Fibroblast of skin of left biceps (primary cell): ENCODE results near the gene WDFY1.

Experiments used
- DNase-seq, 2 experiments: peaks; one replicate each; pipeline ENCODE4 v3.0.0-alpha.2; 2013; ENCODE audit warnings: low read depth in 2 of 2

WDFY1 gene

GRCh38 chr2:223944703-223945531 lies at the start of gene WDFY1:
WDFY1 (minus strand) TSS chr2:223945335; CDS start chr2:223945284, 51 bp downstream.
- peak; percentile 67 to 74 for DNase-seq

DNA sequence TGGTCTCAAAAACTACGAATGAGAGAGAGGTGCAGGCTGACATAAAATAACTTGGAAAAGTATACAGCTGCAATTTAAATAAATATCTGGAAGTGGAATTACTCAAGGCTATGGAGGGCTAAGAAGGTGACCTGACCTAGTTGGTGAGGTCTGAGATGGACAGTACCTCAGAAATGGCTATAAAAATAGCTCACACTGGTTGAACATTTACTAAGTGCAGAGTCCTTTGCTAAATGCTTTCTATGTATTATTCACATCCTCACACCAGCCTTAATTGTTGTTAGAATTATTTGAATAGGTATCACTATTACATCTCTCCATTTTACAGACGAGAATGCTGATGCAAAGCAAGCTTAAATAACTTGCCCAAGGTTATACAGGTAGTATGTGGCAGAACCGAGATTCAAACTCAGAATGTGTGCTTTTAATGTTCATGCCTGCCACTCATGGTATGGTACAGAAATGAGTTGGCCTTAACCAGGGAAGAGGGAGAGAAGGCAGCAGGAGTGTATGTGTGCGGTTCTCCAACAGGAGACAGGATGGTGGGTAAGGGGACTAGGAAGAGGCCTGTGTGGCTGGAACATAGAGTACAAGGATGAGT lies 49.5 kb upstream of the WDFY1 start:
- DNase-seq: no peak

DNA sequence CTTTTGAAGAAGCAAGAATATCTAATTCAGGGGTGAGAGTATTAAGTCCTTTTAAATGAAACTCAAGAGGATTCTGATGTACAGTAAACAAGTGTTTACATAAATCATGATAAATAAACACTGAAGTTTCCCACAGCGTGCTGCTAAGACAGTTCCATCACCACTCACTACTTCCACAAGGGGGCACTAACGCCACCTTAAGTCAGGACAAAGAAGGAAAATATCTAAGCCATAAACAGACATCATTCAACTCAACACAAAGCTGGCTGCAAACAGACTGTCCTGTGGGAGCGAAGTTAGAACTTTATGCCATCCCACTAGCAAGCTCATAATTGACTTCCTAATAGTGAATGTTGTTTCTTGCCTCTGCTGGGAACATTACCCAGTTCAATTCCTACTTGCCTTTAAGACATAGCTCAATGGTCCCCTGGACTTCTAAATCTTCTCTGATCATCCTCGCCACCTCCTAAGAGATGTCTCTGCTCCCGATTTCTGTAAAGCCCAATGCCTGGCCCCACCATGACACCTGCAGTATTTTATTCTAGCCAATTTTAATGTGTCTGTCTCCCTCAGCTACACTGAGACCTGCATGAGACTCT lies 48.6 kb upstream of the WDFY1 start:
- DNase-seq: peak; percentile 52 to 68

GRCh38 chr2:223991611-223992010 lies 46.5 kb upstream of the WDFY1 start:
- DNase-seq: no peak

DNA sequence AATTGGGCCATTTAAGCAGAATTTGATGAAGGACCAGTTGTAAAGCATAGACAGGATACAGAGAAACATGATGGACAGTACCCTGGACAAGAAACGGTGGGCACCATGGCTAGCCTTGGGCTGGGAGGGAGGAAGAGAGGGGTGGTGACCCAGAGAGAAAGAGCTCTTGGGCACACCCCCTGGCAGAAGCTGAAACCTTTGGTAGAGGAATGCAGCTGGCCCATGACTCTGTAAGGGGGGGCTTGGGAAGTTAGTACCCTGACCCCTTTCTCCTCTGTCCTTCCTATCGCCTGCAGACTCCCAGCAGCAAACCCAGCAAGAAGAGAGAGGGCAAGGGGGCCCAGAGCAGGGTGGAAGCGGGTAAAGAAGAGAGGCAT lies 44.7 kb upstream of the WDFY1 start:
- DNase-seq: no peak

DNA sequence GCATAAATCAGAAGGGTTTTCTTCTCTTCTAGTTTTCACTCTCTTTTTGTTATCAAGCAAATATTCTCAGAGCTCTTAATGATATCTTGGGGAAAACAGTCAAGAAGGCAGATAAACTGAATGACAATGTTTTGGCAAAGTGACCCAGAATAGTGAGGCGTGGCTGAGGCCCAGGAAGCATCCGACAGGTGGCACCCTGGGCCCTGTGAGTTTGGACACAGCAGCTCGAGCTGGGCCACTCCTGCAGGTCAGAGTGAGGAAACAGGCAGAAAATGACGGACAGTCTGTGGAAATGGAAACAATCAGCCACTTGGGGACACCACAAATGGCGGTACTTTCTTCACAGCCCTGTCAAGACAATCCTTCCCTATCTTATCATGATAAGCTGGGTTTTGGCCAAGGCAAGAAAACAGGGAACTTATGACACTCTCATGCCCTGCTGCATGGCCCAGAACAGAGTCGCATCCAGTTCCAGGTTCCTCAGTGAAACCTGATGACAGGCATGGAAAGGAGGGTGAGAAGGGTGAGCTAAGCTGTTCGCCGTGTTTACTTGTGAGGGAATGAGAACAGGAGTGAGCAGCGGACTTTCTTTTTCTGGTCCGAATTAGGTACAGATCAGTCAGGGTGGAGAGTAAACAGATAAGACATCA lies 44.2 kb upstream of the WDFY1 start:
- DNase-seq: no peak

DNA sequence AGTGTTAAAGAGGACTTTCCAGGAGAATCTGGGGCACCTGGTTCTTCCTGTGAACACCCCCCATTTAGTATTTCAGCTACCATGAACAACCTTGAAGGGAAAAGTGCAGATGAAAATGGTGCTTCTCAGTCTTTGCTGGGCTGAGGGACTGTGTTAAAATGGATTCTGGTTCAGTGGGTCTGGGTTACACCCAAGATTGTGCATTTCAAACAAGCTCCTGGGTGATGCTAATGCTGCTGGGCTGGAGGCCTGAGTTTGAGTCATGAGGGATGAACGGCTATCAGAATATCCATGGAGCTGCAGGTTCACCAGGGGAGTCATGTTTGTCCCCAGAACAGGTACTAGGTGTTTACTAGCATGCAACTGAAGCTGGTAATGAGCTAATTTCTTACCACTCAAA lies 36.1 kb upstream of the WDFY1 start:
- no peak for DNase-seq

DNA sequence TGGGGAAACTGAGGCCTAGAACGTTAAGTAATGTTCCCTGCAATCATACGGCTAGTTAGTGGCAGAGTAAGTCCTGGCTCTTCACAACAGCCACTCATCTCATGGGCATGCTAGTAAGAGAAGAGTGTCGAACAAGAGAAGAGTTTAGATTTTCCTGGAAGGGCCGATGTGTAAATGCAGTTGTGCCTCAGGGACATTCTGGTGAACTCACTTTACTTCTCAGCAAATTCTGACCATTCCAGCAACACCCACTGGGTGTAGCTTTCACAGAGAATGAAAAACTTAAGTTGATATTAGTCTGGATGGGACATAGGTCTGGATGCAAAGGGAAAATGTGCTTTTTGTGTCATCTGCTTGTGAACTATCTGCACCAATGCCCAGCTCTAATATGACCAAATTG lies 35.7 kb upstream of the WDFY1 start:
- no peak for DNase-seq

- DNase-seq: no peak
Measured at GRCh38 chr2:223980397-223980735, 35.2 kb upstream of the WDFY1 start.

- DNase-seq: peak in 1 of 2 experiments; percentile 32
Measured at GRCh38 chr2:223979730-223980396, 34.7 kb upstream of the WDFY1 start.

- DNase-seq: no peak
Measured at GRCh38 chr2:223978451-223978850, 33.3 kb upstream of the WDFY1 start.

DNA sequence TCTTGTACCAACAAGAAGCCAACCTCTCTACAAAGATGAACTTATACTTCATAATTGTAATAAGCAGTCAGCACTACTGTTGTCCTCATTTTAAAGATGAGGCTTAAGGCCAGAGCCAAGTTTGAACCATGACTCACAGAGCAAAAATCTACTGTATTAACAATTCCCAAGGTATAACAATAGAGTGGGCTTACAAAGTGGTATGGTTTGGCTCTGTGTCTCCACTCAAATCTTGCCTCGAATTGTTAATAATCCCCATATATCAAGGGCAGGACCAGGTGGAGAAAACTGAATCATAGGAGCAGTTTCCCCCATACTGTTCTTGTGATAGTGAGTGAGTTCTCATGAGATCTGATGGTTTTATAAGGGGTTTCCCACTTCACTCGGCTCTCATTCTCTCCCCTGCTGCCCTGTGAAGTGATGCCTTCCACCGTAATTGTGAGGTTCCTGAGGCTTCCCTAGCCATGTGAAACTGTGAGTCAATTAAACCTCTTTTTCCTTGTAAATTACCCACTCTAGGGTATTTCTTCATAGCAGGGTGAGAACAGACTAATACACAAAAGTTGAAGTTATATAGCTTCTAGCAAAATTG lies 31.6 kb upstream of the WDFY1 start:
- peak; percentile 61 to 66 for DNase-seq

- no peak for DNase-seq
Measured at GRCh38 chr2:223973606-223974005, 28.5 kb upstream of the WDFY1 start.

GRCh38 chr2:223972656-223973102 lies 27.5 kb upstream of the WDFY1 start:
- no peak for DNase-seq

DNA sequence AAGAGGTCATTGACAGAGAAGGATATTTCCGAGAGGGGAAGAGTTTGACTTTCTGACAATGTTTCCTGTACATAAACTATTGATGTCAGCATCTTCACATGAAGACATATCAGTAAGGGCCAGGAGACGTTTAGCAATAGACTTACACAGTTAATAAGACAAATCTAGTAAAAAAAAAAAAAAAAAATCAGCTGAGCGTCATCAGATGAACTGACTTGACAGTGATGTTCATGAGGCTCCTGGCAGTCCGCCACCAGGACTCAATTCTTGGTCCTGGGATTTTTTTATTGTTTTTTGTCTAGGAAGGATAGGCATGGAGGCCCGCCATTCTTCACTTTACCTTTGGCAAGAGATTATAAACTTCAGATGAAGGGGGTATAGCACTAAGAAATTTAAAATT lies 26.6 kb upstream of the WDFY1 start:
- no peak for DNase-seq

- DNase-seq: peak in 1 of 2 experiments; percentile 17
Measured at GRCh38 chr2:223970343-223971128, 25.4 kb upstream of the WDFY1 start.

DNA sequence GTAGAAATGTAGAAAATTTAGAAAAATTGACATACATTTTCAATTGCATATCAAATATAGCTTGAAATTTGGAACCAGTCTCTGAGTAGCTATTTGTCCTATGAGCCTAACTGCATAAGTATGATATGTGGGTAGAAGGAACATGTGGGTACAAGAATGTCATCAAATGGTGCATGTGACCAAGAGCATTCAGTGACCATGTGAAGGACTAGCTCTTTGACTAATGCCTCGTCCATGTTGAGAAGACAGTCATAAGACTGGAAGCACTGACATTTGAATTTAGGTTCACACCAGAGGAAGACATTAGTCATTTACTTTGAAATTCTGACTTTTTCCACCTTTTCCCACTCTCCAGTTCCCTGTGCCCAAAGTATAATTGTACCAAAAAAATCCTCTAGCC lies 24.7 kb upstream of the WDFY1 start:
- DNase-seq: no peak

GRCh38 chr2:223969315-223969714 lies 24.2 kb upstream of the WDFY1 start:
- no peak for DNase-seq

GRCh38 chr2:223967981-223968380 lies 22.8 kb upstream of the WDFY1 start:
- peak; percentile 52 to 54 for DNase-seq

- DNase-seq: no peak
Measured at GRCh38 chr2:223959688-223960087, 14.6 kb upstream of the WDFY1 start.
